Bronchial epithelial cell (primary cell): ENCODE data around the gene PSMG1. TPM values are rescaled to one million over a fixed set of nuclear protein-coding genes. Genes with fewer than 3 reads are reported as not detected.

Source experiments
- DNase-seq: peaks from one replicate; pipeline ENCODE4 v3.0.0-alpha.2; 2010; ENCODE audit warnings: low read depth
- FAIRE-seq: peaks from 2 replicates; lab custom pipeline; 2011; peaks lifted over from hg19 to GRCh38; lab: Jason Lieb, UNC
- H3K27me3 ChIP-seq: 2 replicates; pipeline ENCODE4 v1.5.1; 2011; ENCODE audit warnings: low read length; ENCODE audit not compliant: control insufficient read depth, insufficient read depth
- H3K36me3 ChIP-seq: 2 replicates; pipeline ENCODE4 v1.5.1; 2011; ENCODE audit warnings: low read length; ENCODE audit not compliant: control insufficient read depth, insufficient read depth
- H3K4me3 ChIP-seq: 2 replicates; pipeline ENCODE4 v1.5.1; 2011; ENCODE audit warnings: mild to moderate bottlenecking, low read depth, low read length, control low read depth
- CTCF ChIP-seq: IDR thresholded peaks from 2 replicates; pipeline ENCODE4 v1.5.1; 2011; ENCODE audit warnings: mild to moderate bottlenecking, moderate library complexity, low read length, control low read depth, inconsistent platforms; ENCODE audit not compliant: insufficient read depth, severe bottlenecking
- total RNA-seq: library from RNA; depleted of rRNA; stranded (reverse); fragments of >200 nt; gene quantifications from 2 replicates; pipeline ENCODE4 v1.2.1, GENCODE V29; 2014

The PSMG1 gene
- total RNA-seq, 1 donor from 2014 or later = 57.1 TPM

- Histone ChIP-seq H3K27me3 (no peaks in the 10 kb centered on the region), H3K36me3 (peaks cover 10% of the 10 kb centered on the region), H3K4me3 (no peak overlapping the region)
- FAIRE-seq (no peak), DNase-seq (no peak)
- TF ChIP-seq CTCF = no peak
Measured at GRCh38 chr21:39208624-39209333, 25.5 kb upstream of the PSMG1 start.

- no peak for FAIRE-seq
- no peaks in the 10 kb centered on the region for H3K27me3 ChIP-seq
- no peak for DNase-seq
- no peak for TF ChIP-seq CTCF
- peaks cover 14% of the 10 kb centered on the region for H3K36me3 ChIP-seq
- H3K4me3 ChIP-seq = no peak overlapping the region
Measured at GRCh38 chr21:39204134-39204533, 20.9 kb upstream of the PSMG1 start.

- no peaks in the 10 kb centered on the region for H3K27me3 ChIP-seq
- TF ChIP-seq CTCF = no peak
- no peak for DNase-seq
- no peak for FAIRE-seq
- H3K36me3 ChIP-seq = peaks cover 10% of the 10 kb centered on the region
- no peak overlapping the region for H3K4me3 ChIP-seq
Measured at GRCh38 chr21:39198800-39199199, 15.5 kb upstream of the PSMG1 start.

GRCh38 chr21:39197448-39198233, 14.4 kb upstream of the PSMG1 start:
- DNase-seq (peak; percentile 65), FAIRE-seq (no peak)
- Histone ChIP-seq H3K4me3 (no peak overlapping the region), H3K27me3 (no peaks in the 10 kb centered on the region), H3K36me3 (peaks cover 10% of the 10 kb centered on the region)
- no peak for TF ChIP-seq CTCF

GRCh38 chr21:39196838-39197237, 13.6 kb upstream of the PSMG1 start:
- H3K27me3 ChIP-seq = no peaks in the 10 kb centered on the region
- TF ChIP-seq CTCF = no peak
- no peak for DNase-seq
- peaks cover 9% of the 10 kb centered on the region for H3K36me3 ChIP-seq
- H3K4me3 ChIP-seq = no peak overlapping the region
- no peak for FAIRE-seq
